GM12878 (cell line): ENCODE results near the gene POMT1. TPM values are rescaled to one million over a fixed set of nuclear protein-coding genes. Genes with fewer than 3 reads are reported as not detected.

ENCODE experiments used
- CBX3 ChIP-seq: fragments of 200-600 bp; sonication (generic); IDR thresholded peaks from 2 replicates; pipeline ENCODE4 v1.6.1; 2016; ENCODE audit warnings: low read depth, borderline replicate concordance
- ELK1 ChIP-seq: IDR thresholded peaks from 2 replicates; pipeline ENCODE4 v1.6.1; 2012; ENCODE audit warnings: low read depth, low read length, improper control_type of control experiment
- ETV6 ChIP-seq, 2 experiments: fragments of 450-650 bp in 1 of 2; IDR thresholded peaks in 1 of 2; conservative IDR thresholded peaks in 1 of 2; 2 replicates each; pipeline ENCODE4 v1.6.1; 2014; ENCODE audit warnings: antibody characterized with exemption in 1 of 2, borderline replicate concordance in 1 of 2, low read depth in 1 of 2, mild to moderate bottlenecking in 1 of 2, moderate library complexity in 1 of 2
- IKZF1 ChIP-seq: fragments of 450-650 bp; conservative IDR thresholded peaks from 2 replicates; pipeline ENCODE4 v1.6.1; 2017; ENCODE audit warnings: antibody characterized with exemption, mild to moderate bottlenecking
- IRF4 ChIP-seq: IDR thresholded peaks from 2 replicates; pipeline ENCODE4 v1.6.1; 2011; ENCODE audit warnings: low read depth, low read length
- KLF5 ChIP-seq: fragments of 450-650 bp; IDR thresholded peaks from 2 replicates; pipeline ENCODE4 v1.6.1; 2014; ENCODE audit warnings: mild to moderate bottlenecking; ENCODE audit not compliant: partially characterized antibody
- MAX ChIP-seq: IDR thresholded peaks from 2 replicates; pipeline ENCODE4 v1.6.1; 2012; ENCODE audit warnings: low read depth, low read length, improper control_type of control experiment
- MEF2B ChIP-seq: fragments of 450-650 bp; IDR thresholded peaks from 2 replicates; pipeline ENCODE4 v1.6.1; 2018; ENCODE audit warnings: mild to moderate bottlenecking, moderate library complexity; ENCODE audit not compliant: partially characterized antibody, poor library complexity, severe bottlenecking
- NBN ChIP-seq: fragments of 450-650 bp; IDR thresholded peaks from 2 replicates; pipeline ENCODE4 v1.6.1; 2016
- NKRF ChIP-seq: fragments of 450-650 bp; conservative IDR thresholded peaks from 2 replicates; pipeline ENCODE4 v1.6.1; 2017; ENCODE audit warnings: mild to moderate bottlenecking, moderate library complexity
- PBX3 ChIP-seq: IDR thresholded peaks from 2 replicates; pipeline ENCODE4 v1.6.1; 2011; ENCODE audit warnings: mild to moderate bottlenecking, low read depth, low read length, moderate library complexity; ENCODE audit not compliant: insufficient replicate concordance
- RAD21 ChIP-seq: IDR thresholded peaks from 2 replicates; pipeline ENCODE4 v1.6.1; 2011; ENCODE audit warnings: mild to moderate bottlenecking, low read depth, low read length, moderate library complexity; ENCODE audit not compliant: insufficient read depth
- RB1 ChIP-seq: fragments of 450-650 bp; formaldehyde crosslinking; IDR thresholded peaks from 2 replicates; pipeline ENCODE4 v1.6.1; 2017; ENCODE audit warnings: mild to moderate bottlenecking, borderline replicate concordance
- RUNX3 ChIP-seq: IDR thresholded peaks from 2 replicates; pipeline ENCODE4 v1.6.1; 2012; ENCODE audit warnings: low read length, inconsistent platforms
- SIN3A ChIP-seq: IDR thresholded peaks from 2 replicates; pipeline ENCODE4 v1.6.1; 2012; ENCODE audit warnings: low read depth, low read length, improper control_type of control experiment
- SMARCA5 ChIP-seq: fragments of 450-650 bp; IDR thresholded peaks from 2 replicates; pipeline ENCODE4 v1.6.1; 2017; ENCODE audit warnings: mild to moderate bottlenecking
- SPI1 ChIP-seq: IDR thresholded peaks from 2 replicates; pipeline ENCODE4 v1.6.1; 2011; ENCODE audit warnings: low read depth, mild to moderate bottlenecking, low read length, moderate library complexity, borderline replicate concordance; ENCODE audit not compliant: insufficient read depth
- SUPT20H ChIP-seq: IDR thresholded peaks from 2 replicates; pipeline ENCODE4 v1.6.1; 2011; ENCODE audit warnings: low read depth, mild to moderate bottlenecking, low read length, moderate library complexity, borderline replicate concordance; ENCODE audit not compliant: control insufficient read depth
- TBL1XR1 ChIP-seq: IDR thresholded peaks from 2 replicates; pipeline ENCODE4 v1.6.1; 2012; ENCODE audit warnings: low read depth, low read length, improper control_type of control experiment
- ZNF207 ChIP-seq: fragments of 450-650 bp; IDR thresholded peaks from 2 replicates; pipeline ENCODE4 v1.6.1; 2014; ENCODE audit warnings: antibody characterized with exemption, mild to moderate bottlenecking, borderline replicate concordance
- ZNF217 ChIP-seq: fragments of 450-650 bp; IDR thresholded peaks from 2 replicates; pipeline ENCODE4 v1.6.1; 2017; ENCODE audit warnings: antibody characterized with exemption, mild to moderate bottlenecking
- ZNF274 ChIP-seq: IDR thresholded peaks from one replicate; pipeline ENCODE4 v1.8.0; 2011; ENCODE audit not compliant: insufficient read length, insufficient read depth
- ZNF622 ChIP-seq: fragments of 450-650 bp; IDR thresholded peaks from 2 replicates; pipeline ENCODE4 v1.6.1; 2017; ENCODE audit warnings: mild to moderate bottlenecking, inconsistent platforms
- polyA plus RNA-seq, 11 experiments: library from polyadenylated mRNA; depleted of rRNA in 4 of 11; unstranded in 6 of 11; stranded (reverse) in 5 of 11; fragments of >200 nt; fragmentation: Nextera tagmentation in 4 of 11; fragmentation: Illumina TruSeq in 1 of 11; extraction: Ambion mirVana in 4 of 11; extraction: Trizol in 1 of 11; gene quantifications; 1 replicate in 1 of 11; 2 replicates in 10 of 11; pipeline versions ENCODE4 v1.2.1 to v1.2.3, GENCODE V29; 2011 to 2016; ENCODE audit warnings: inconsistent platforms in 2 of 11, missing spikeins in 2 of 11, low read depth in 1 of 11
- total RNA-seq, 4 experiments: library from RNA; depleted of rRNA in 3 of 4; stranded (reverse); fragments of >200 nt in 3 of 4; fragmentation: Illumina TruSeq in 1 of 4; extraction: Trizol in 1 of 4; gene quantifications; 2 replicates each; pipeline versions ENCODE4 v1.2.1 to v1.2.3, GENCODE V29; 2013 to 2021

Gene POMT1
- total and polyA plus RNA-seq, 10 of the 15 experiments (the other 5 are each of a cell fraction or from before 2014, with no cell fraction given): 1.2 to 19.2 (median 12.6) TPM

GRCh38 chr9:131530920-131531832, 28.5 kb downstream of the POMT1 start, which contains the start of gene UCK1 (continued):
- TF ChIP-seq ZNF207: no peak; the same call in 1 of the 2 replicates
- no peak for TF ChIP-seq ZNF217
- TF ChIP-seq MEF2B: no peak
- no peak for TF ChIP-seq TBL1XR1
- no peak for TF ChIP-seq PBX3
- no peak; the same call in 1 of the 2 replicates for TF ChIP-seq NKRF
- no peak for TF ChIP-seq RUNX3
- no peak for TF ChIP-seq ELK1
- no peak for TF ChIP-seq SIN3A
- no peak for TF ChIP-seq CBX3
- no peak for TF ChIP-seq IRF4
- no peak for TF ChIP-seq ETV6 (conservative IDR thresholded peaks at IDR 0.05 in 1 of 2, IDR thresholded peaks at IDR 0.05 in 1 of 2; ENCODE audit: borderline replicate concordance in 1 of 2, low read depth in 1 of 2)
- no peak for TF ChIP-seq NBN
- TF ChIP-seq ZNF274: no peak
- peak; percentile 97 for TF ChIP-seq IKZF1
- TF ChIP-seq KLF5: peak; percentile 34
- no peak for TF ChIP-seq SPI1
- no peak for TF ChIP-seq MAX
- TF ChIP-seq ZNF622: no peak
- no peak for TF ChIP-seq RAD21
- no peak for TF ChIP-seq SUPT20H
- no peak for TF ChIP-seq SMARCA5
- TF ChIP-seq RB1: no peak
